Raji (cell line): ENCODE data around the gene ZBTB7A.

Experiments
- POLR2A ChIP-seq: IDR thresholded peaks from 2 replicates; pipeline ENCODE4 v1.6.1; 2011; ENCODE audit warnings: low read depth, low read length, control low read depth; ENCODE audit not compliant: insufficient read depth

Gene ZBTB7A

GRCh38 chr19:4053423-4054324 is 13.0 kb downstream of the ZBTB7A start:
- no peak for TF ChIP-seq POLR2A

GRCh38 chr19:4052993-4053422 is 13.7 kb downstream of the ZBTB7A start:
- TF ChIP-seq POLR2A, result no peak

- no peak for TF ChIP-seq POLR2A
These were observed 14.3 kb downstream of the ZBTB7A start for GRCh38 chr19:4052114-4052992.

- no peak for TF ChIP-seq POLR2A
These were observed 15.3 kb downstream of the ZBTB7A start for GRCh38 chr19:4051175-4052101.

- TF ChIP-seq POLR2A, result no peak
These were observed 17.3 kb downstream of the ZBTB7A start for GRCh38 chr19:4049432-4049831.

GRCh38 chr19:4046946-4047683 is 19.6 kb downstream of the ZBTB7A start:
- no peak for TF ChIP-seq POLR2A

GRCh38 chr19:4046362-4046691 is 20.4 kb downstream of the ZBTB7A start:
- TF ChIP-seq POLR2A, result no peak

GRCh38 chr19:4045597-4046361 is 20.9 kb downstream of the ZBTB7A start:
- no peak for TF ChIP-seq POLR2A

GRCh38 chr19:4044990-4045465 is 21.7 kb downstream of the ZBTB7A start:
- no peak for TF ChIP-seq POLR2A

GRCh38 chr19:4043966-4044715 is 22.6 kb downstream of the ZBTB7A start:
- TF ChIP-seq POLR2A, result no peak

GRCh38 chr19:4043401-4043800 is 23.3 kb downstream of the ZBTB7A start:
- no peak for TF ChIP-seq POLR2A

GRCh38 chr19:4042731-4043082 is 24.0 kb downstream of the ZBTB7A start:
- no peak for TF ChIP-seq POLR2A
